ENCODE measurements around the gene CSTPP1.
"Not testable (repeated sequence)": the region's sequence is repeated elsewhere in the genome, so short reads cannot be mapped to it uniquely, and the experiment has no call there.

The CSTPP1 gene

DNA sequence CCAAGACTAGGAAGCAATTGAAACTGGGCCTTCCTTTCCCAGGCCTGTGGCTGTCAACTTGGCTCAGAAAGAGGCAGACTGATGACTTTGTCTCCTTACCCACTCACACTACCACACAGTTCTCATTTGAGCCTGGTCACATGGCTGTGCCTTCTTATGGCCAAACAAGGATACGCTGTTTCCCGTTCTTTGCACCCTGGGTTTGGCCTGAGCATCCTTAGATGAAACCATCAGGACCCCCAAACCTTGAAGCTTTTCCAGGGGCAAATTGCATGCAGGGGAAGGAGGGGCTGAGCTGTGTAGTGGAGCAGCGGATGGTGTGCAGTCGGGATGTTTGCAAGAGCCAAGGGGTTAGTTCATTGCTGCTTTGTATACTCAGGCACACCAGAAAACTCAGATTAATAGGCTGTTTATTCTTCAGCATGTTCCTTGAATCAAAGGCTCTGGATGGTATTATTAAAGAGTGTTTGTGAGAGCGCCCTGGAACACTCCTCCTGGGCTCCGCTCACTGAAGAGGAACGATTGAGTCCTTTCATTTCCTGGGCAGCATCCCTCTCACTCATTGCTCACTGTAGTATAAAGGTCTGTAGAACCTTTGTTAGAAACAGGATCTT lies 170.3 kb downstream of the CSTPP1 start:
- no peak for DNase-seq

DNA sequence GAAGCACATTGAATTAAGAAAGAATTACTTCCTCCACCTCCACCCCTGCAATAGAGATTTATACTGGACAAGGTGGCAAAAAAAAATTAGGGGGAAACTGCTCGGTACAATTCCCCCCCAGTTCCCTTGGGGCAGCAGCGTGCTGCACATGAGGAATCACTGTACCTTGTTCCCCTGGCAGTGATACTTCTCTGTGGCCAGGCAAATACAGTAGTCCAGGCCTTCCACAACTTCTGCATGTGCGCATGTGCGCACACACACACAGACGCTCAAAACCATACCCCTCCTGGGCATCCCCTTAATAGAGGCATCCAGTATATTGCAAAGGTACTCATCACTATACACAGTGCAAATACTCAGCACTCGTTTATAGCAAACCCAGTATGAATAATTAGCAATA lies 171.2 kb downstream of the CSTPP1 start:
- no peak for DNase-seq

DNA sequence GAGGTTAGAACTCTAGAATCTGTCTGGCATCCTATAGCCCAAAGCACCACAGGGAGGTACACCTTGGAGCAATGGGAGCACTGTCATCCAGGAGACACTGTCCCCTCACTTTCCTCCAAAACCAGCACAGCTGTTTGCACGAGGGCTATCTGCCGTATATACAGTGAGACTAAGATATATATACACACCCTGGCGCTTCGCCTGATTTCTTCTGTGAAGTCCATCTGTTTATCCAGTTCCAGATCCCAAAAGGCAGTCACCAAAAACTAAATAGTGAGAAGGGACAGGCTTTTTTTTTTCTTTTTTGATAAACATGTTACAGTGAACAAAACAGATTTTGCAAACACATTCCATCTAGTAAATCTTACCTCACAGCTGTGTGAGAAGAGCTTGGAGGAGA lies 171.7 kb downstream of the CSTPP1 start:
- DNase-seq, result no peak

DNA sequence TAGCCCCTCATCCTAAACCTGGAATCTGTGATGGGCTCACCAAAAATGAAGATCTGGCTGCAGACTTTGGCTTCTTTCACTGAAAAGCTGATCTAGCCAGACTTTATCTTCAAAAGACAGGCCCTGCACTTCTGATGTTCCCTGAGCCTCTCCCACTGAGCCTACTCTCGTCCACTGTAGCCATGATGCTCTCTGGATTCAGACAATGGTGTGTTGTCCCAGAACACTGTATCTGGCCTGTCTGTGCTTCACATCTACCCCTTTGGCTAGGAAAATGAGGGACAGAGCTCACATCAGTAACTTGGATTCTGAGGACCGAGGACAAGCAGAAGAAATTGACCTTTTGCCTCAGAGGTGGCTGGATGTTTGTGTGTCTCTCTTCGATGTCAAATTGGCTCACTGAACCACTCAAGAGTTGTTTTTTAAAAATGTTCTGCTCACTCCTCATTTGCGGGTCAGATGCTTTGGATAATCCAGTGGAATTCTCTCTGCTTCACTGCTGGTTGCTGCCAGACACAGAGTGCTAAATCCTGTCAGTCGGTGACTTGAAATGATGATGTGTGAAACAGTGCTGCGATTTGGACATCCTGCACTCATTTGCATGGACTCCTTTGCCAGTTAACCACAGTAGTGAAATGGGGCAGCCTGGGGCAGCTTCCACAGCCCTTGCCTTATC lies 172.6 kb downstream of the CSTPP1 start:
- no peak for DNase-seq

DNA sequence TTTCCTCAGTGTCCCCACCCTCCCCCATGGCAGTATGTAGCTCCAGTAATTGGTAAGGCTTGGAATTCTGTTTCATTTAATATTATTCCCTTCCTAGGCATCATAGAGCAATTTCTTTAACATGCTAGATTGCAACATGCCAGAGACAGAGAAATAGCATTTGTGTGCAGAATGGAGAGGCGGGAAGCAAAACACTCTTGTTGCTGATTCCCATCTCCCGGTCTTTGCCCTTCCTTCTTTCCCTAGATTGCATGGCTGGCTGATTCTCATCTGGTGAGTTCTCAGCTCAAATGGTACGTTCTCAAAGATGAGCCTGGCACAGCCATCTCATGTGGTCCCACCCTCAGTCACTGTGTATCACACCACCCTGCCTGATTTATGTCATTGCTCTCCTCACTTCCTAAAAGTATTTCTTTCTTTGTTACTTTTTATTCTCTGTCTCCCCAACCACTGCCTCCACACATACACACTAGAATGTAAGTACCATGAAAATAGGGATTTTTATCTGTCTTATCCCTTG lies 173.2 kb downstream of the CSTPP1 start:
- DNase-seq, result no peak

DNA sequence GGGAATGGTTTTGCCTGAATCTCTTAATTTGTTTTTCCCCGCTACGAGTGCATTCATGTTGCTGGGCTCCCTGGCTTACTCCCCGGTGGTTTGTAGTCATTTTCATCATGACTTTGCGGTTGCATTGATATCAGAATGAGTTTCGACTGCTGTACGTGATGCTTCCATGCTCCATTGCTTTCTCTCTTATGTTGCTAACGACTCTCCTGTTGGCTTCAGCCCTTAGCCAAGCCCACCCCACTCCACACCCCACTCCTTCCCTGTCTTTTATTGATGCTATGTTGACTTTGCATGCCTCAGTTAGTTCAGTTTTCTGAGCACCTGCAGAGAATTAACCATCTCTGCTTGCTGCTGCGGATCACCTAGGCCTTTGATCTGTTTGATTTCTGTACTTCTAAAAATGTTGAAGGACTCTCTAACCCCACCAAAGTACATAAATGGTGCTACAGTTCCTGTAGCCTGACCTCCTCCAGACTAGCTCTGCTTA lies 174.8 kb downstream of the CSTPP1 start:
- DNase-seq, result no peak

DNA sequence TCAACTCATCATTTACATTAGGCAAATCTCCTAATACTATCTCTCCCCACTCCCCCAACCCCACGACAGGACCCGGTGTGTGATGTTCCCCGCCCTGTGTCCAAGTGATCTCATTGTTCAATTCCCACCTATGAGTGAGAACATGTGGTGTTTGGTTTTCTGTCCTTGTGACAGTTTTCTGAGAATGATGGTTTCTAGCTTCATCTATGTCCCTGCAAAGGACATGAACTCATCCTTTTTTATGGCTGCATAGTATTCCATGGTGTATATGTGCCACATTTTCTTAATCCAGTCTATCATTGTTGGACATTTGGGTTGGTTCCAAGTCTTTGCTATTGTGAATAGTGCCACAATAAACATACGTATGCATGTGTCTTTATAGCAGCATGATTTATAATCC lies 176.4 kb downstream of the CSTPP1 start:
- not testable (repeated sequence) for DNase-seq

DNA sequence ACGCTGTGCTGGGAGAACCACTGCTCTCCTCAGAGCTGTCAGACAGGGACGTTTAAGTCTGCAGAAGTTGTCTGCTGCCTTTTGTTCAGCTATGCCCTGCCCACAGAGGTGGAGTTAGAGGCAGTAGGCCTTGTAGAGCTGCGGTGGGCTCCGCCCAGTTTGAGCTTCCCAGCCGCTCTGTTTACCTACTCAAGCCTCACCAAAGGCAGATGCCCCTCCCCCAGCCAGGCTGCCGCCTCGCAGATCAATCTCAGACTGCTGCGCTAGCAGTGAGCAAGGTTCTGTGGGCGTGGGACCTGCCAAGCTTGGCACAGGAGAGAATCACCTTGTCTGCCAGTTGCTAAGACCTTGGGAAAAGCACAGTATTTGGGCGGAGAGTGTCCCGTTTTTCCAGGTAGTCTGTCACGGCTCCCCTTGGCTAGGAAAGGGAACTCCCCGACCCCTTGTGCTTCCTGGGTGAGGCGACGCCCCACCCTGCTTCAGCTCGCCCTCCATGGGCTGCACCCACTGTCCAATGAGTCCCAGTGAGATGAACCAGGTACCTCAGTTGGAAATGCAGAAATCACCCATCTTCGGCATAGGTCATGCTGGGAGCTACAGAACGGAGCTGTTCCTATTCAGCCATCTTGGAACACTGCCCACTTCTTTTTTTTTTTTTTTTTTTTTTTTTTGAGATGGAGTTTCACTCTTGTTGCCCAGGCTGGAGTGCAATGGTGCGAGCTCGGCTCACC lies 182.6 kb downstream of the CSTPP1 start:
- DNase-seq, result not testable (repeated sequence)

DNA sequence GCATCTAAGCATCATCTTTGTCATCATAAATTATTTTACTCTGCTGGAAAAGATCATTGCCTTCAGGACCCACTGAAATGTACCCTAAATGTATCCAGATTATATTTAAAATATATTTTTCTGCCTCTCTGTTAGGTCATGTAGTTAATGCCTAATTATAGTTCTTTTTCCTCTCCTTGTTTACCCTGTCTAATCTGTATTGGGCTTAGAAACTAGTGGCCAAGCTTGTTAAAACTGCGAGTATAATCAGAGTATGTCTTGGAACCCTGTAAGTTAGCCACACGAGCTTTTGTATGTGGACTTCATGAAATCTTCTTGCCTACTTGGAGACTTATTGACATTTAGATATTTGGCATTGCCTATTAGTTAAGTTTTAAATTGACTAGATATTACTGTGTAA lies 184.5 kb downstream of the CSTPP1 start:
- no peak for DNase-seq

DNA sequence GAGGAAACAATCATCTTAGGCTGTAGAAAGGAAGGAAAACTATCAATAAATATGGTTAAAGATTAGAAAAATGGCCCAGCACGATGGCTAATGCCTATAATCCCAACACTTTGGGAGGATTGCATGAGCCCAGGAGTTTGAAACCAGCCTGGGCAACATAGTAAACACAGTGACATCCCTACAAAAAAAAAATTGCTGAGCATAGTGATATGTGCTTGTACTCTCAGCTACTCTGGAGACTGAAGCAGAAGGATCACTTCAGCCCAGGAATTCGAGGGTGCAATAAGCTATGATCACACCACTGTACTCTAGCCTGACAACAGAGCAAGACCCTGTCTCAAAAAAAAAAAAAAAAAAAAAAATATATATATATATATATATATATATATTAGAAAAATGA lies 185.2 kb downstream of the CSTPP1 start:
- no peak for DNase-seq

DNA sequence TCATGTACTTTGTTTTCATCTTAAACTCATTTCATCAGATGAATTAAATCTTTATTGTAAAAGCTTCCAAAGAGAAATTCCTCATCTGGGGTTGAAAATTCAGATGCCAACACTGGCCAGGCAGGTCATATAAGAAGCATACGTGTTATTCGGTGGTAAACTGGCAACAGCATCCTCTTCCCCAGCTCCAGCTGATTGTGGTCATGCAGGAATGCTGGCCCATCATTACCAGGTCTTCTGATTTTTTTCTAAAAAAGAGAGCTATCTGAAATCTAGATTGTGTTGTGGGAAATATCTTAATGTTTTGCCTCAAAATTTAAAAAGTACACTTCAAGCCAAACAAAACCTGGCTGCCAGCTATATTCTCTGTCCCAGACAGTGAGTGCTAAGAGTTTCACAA lies 186.5 kb downstream of the CSTPP1 start:
- no peak for DNase-seq

DNA sequence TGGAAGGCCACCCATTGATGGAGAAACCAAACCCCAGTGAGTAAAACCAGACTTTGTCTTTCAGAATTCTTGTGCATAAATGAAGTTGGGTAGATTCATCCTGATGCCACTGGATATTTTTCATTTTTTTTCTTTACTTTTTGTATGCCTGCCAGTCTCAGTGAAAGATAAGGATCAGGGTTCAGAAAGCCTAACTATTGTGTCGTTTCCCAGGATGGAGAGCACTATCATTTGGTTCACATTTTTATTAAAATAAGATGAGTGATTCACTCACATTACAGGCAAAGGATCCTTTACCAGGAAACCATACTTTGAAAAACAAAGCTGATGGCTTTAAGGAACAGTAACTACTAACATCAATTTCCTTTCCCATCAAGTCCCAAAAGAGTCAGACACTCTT lies 188.1 kb downstream of the CSTPP1 start:
- no peak for DNase-seq

DNA sequence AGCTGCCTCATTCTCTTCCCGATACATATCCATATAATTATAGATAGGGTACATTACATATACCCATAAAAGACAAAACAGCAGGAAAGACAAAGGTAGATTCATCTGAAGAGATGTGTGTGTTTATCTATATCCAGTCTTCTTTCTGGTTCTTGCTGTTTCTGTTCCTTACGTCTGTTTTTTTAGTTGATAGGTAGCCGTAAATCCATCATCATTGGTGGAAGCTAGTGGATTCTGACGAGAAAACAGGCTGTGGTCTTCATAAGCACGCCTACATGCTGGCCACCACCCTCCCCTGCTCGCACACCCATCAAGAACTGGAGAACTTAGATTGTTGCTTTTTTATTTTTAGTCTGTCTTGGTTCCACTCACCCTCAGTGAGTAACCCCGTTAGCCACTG lies 188.5 kb downstream of the CSTPP1 start:
- DNase-seq, result no peak

DNA sequence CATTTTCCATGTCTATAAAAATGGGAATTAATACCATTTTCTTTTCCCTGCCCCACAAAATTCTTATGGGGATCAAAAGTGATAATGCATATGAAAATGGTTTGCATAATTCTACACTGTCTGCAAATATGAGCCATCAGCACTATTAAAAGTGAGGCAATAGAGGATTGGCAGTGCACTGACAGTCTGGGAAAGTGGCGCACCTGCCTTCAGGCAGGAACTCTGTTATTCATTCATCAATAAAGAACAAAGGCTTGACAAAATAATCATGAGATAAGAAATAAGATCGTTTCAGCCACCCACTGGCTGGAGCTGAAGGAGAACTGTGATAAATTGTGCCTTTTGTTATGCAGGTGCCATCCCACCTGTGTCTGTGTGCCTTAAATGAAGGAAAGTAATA lies 190.7 kb downstream of the CSTPP1 start:
- no peak for DNase-seq

DNA sequence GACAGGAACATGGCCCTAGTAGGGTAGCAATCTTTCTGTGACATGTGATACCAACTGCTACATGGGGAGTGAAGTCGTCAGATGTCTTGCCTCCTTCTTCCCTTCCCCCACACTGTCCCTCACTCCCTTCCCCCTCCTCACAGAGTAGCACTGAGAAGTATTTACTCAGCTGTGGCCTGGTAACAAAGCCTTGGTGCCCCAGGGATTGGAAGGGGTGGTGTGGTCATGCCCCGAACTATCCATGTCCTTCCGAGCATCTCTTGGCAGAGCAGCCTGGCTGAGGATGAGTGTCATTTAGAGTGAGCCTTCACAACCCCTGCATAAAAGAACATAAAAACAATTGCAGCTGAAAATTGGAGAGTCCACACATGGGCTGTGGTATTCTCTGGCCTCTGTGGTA lies 194.0 kb downstream of the CSTPP1 start:
- DNase-seq, result no peak

DNA sequence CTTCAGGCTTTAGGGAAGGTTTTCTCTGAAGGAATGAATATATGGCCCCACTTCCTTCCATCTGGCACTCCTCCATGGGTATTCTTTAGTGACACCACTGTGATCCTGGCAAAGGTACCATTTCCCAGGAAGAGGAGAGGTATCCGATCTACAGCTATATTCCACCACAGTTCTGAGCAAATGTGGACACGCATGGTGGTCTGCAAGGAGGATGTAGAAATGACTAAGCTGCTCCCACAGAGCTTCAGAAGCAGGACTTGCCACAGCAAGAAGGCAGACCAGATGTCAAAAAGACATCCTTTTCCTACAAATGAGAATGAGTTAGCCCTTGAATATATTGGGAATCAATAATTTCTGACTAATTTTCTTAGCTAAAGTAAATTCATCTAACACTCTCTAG lies 194.6 kb downstream of the CSTPP1 start:
- no peak for DNase-seq

DNA sequence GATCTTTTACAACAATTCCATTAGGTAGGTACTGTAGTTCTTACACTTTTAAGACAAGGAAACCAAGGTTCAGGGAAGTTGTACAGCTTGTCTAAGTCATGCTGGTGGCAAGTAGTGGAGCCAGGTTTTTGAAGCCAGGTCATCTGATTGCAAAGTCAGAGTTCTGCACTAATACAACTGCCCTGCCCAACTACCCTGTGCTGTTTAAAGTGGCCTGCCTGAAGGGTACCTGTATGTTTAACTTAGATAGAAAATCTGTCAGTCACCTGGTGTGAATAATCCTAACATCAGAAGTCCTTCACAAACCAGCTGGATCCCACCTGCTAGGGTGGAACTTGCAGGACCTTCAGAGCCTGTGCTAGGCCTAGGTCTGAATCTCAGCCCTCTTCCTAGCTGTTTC lies 195.9 kb downstream of the CSTPP1 start:
- DNase-seq, result no peak

DNA sequence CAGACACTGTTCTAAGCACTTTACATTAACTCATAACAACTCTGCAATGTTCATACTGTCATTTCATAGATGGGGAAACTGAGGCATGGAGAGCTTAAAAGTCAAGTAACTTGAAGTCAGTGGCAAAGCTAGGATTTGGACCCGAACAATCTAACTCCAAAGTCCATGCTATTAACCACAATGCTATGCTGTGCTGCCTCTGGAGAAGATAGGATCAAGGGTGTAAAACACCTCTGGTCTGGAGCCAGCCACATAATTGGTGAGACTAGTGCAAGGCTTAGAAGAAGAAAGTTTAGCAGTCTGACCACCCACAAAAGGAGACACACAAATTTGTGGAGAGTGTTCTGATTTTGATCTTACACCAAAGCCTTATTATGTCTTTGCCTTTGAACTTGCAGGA lies 196.4 kb downstream of the CSTPP1 start:
- no peak for DNase-seq

DNA sequence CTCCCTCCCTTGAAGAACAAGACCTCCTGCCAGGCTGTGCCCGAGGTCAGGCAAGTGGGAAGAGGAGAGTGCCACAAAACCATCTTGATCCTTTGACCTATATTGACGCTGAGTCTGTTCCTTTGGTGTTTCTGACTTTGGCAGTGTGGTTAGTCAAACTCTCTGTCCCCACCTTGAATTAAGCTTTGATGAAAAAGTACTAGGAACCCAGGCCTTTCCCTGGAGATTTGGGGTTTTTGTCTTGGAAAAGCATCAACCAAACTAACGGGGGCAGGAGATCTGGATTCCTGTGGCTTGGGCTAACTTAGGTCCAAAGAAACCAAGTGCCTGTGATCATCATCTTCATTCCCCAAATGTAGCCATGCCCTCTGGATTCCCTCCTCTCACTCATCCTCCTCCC lies 199.8 kb downstream of the CSTPP1 start:
- no peak for DNase-seq

DNA sequence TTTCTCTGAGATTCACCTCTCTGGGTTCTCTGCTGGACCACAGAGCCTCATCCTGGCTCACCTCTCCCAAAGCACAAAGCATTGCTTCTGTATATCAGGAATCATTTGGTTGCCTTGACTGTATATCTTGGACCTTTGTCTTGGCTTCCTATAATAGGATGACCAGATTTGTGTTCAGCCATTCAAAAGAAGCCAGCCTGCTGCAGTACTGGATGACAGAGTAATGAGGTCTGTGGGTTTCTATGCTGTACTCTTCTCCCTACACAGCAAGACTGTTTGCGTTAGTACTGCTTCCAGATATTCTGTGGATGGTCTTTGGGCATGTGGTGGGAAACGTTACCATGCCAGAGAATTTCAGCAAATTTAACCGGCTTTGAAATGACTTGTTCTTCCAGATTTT lies 200.4 kb downstream of the CSTPP1 start:
- DNase-seq, result no peak

DNA sequence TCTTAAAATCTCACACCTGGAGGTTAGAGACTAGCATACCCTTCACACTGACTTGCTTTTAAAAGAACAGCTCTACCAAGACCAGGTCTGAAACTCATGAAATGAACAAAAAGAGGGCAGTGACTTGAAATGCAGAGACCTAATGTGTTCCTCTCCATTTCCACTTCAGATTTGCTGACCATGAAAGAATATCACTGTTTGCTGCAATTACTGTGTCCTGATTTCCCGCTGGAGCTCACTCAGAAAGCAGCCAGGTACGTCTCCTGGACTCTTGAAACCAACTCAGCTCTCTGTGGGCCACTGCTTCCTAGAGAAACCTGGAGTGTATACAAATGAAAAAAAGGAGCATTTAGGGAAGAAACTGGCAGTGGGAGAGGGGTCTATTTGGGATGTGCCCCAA lies 200.9 kb downstream of the CSTPP1 start:
- DNase-seq, result no peak

DNA sequence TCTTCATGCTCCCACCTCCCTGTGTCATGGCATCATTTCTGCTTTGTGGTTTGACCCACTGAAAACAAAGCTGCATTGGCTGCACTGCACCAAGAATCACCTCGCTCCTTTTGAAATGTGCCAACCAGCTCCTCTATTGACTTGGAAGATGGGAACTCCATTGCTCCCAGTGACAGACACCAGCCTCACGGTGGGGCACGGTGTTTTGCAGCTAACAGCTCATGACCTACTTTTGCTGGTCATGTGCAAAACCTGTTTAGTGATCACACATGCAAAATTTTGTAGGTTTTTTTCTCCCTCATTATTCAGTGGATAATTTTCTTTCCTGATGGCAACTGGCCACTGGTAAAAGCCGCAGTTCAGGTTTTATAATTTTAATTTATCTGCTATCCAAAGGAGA lies 203.3 kb downstream of the CSTPP1 start:
- no peak for DNase-seq

DNA sequence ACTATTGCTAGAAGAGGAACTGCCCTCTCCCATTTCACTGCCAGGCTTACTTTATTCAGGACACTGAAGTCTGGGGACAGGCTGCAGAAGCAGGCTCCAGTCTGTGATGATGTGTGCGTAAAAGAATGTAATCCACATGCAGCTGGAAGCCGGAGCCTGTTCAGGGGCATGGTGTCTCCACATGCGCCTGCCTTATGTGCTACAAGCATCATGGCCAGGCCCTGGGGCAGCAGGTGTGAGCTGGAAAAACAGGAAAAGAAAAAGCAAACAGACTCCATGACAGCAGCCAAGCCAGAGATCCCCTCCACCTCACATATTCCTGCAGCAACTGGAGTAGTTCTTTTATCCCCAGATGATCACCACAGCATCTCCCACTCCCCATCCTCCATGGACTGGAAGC lies 206.8 kb downstream of the CSTPP1 start:
- peak; percentile 47 for DNase-seq

DNA sequence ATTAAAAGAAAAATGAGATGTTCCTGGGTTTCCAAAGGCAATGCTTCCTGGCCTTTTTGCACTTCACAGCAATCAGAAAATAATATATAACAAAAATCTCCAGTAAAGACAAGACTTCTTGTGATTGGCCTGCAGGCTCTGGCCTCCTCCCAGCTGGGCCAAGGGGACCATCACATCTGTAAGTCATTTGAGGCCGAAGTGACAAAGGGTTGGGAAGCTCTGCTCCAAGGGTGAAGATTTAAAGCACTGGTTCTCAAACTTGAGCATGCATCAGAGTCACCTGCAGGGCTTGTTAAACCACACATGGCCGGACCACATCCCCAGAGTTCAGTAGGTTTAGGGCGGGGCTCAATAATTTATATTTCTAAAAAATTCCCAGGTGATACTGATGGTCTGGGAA lies 208.0 kb downstream of the CSTPP1 start:
- DNase-seq, result no peak

Data from amniotic stem cell (primary cell).